ENCODE measurements around the gene MBNL2. TPM values are rescaled to one million over a fixed set of nuclear protein-coding genes. Genes with fewer than 3 reads are reported as not detected.

The MBNL2 gene
- total RNA-seq, 1 donor from 2014 or later: 71.8 TPM

GRCh38 chr13:97219226-97219625, 2.9 kb upstream of the MBNL2 start:
- Mint-ChIP-seq H3K4me3 (no peak overlapping the region), H3K27me3 (ENCODE audit: low read depth) (no peaks in the 10 kb centered on the region), H3K4me1 (peaks cover 25% of the 10 kb centered on the region), H3K36me3 (no peaks in the 10 kb centered on the region), H3K27ac (no peak overlapping the region), H3K9me3 (no peaks in the 10 kb centered on the region)
- TF ChIP-seq CTCF (IDR thresholded peaks at IDR 0.05; ENCODE audit: unreplicated experiment): no peak
- no peak for DNase-seq (ENCODE audit: low spot score in 2 of 2, unreplicated experiment in 2 of 2)

GRCh38 chr13:97220151-97220900, 1.8 kb upstream of the MBNL2 start:
- H3K4me1 Mint-ChIP-seq: peaks cover 34% of the 10 kb centered on the region
- TF ChIP-seq CTCF (IDR thresholded peaks at IDR 0.05; ENCODE audit: unreplicated experiment): no peak
- H3K9me3 Mint-ChIP-seq: no peaks in the 10 kb centered on the region
- peak overlapping the region; percentile 77 for H3K27ac Mint-ChIP-seq
- DNase-seq (ENCODE audit: low spot score in 2 of 2, unreplicated experiment in 2 of 2): no peak
- no peaks in the 10 kb centered on the region for H3K27me3 Mint-ChIP-seq (ENCODE audit: low read depth)
- H3K4me3 Mint-ChIP-seq: no peak overlapping the region
- no peaks in the 10 kb centered on the region for H3K36me3 Mint-ChIP-seq

GRCh38 chr13:97221046-97221445, 1.1 kb upstream of the MBNL2 start:
- no peak for TF ChIP-seq CTCF (IDR thresholded peaks at IDR 0.05; ENCODE audit: unreplicated experiment)
- Mint-ChIP-seq H3K4me3 (no peak overlapping the region), H3K4me1 (peaks cover 41% of the 10 kb centered on the region), H3K9me3 (no peaks in the 10 kb centered on the region), H3K36me3 (no peaks in the 10 kb centered on the region), H3K27ac (peak overlapping the region; percentile 98), H3K27me3 (ENCODE audit: low read depth) (no peaks in the 10 kb centered on the region)
- no peak for DNase-seq (ENCODE audit: low spot score in 2 of 2, unreplicated experiment in 2 of 2)

DNA sequence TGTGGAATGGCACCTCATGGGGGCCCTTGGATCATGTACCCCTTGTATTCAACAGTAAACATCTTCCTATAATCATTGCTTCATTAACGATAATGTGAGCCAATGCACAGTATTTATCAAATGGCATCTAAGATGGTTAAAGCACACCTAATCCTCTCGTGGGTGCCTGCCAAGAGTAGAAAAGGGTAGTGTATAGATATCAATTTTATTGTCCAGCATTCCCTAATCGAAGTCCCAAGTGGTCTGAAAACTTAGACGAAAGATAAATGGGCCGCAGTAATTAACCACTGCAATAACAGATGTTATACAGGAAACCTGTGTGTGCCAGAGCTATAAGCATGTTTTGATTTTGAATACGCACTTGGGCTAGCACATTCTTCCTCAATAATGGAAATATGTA, 667 bp upstream of the MBNL2 start:
- H3K4me1 Mint-ChIP-seq: peaks cover 45% of the 10 kb centered on the region
- no peaks in the 10 kb centered on the region for H3K27me3 Mint-ChIP-seq (ENCODE audit: low read depth)
- TF ChIP-seq CTCF (IDR thresholded peaks at IDR 0.05; ENCODE audit: unreplicated experiment): no peak
- H3K36me3 Mint-ChIP-seq: no peaks in the 10 kb centered on the region
- peak overlapping the region; percentile 84 for H3K4me3 Mint-ChIP-seq
- no peaks in the 10 kb centered on the region for H3K9me3 Mint-ChIP-seq
- H3K27ac Mint-ChIP-seq: peak overlapping the region; percentile 98
- no peak for DNase-seq (ENCODE audit: low spot score in 2 of 2, unreplicated experiment in 2 of 2)

- no peak for DNase-seq (ENCODE audit: low spot score in 2 of 2, unreplicated experiment in 2 of 2)
- no peaks in the 10 kb centered on the region for H3K36me3 Mint-ChIP-seq
- peak overlapping the region; percentile 84 for H3K4me3 Mint-ChIP-seq
- no peaks in the 10 kb centered on the region for H3K9me3 Mint-ChIP-seq
- H3K4me1 Mint-ChIP-seq: peaks cover 59% of the 10 kb centered on the region
- peak overlapping the region; percentile 99 for H3K27ac Mint-ChIP-seq
- TF ChIP-seq CTCF (IDR thresholded peaks at IDR 0.05; ENCODE audit: unreplicated experiment): no peak
- no peaks in the 10 kb centered on the region for H3K27me3 Mint-ChIP-seq (ENCODE audit: low read depth)
Observed at GRCh38 chr13:97223037-97223710, 1.0 kb downstream of the MBNL2 start.

Data from mesothelial cell of epicardium (in vitro differentiated cells).